Measurements from ENCODE around the gene PFKFB4.
"Not testable (repeated sequence)": the region's sequence is repeated elsewhere in the genome, so short reads cannot be mapped to it uniquely, and the experiment has no call there.

Gene PFKFB4

GRCh38 chr3:48553361-48553760 is 3.2 kb downstream of the PFKFB4 start:
- no peak for TF ChIP-seq CTCF (IDR thresholded peaks at IDR 0.05; ENCODE audit: control insufficient read depth, extremely low read depth, insufficient read depth)
- H3K4me3 ChIP-seq (ENCODE audit: low read depth, low read length) = no peak overlapping the region
- no peak for DNase-seq (ENCODE audit: low read depth)

GRCh38 chr3:48552111-48552951 is 4.3 kb downstream of the PFKFB4 start:
- no peak overlapping the region for H3K4me3 ChIP-seq (ENCODE audit: low read depth, low read length)
- no peak for DNase-seq (ENCODE audit: low read depth)
- TF ChIP-seq CTCF (IDR thresholded peaks at IDR 0.05; ENCODE audit: control insufficient read depth, extremely low read depth, insufficient read depth) = no peak

DNA sequence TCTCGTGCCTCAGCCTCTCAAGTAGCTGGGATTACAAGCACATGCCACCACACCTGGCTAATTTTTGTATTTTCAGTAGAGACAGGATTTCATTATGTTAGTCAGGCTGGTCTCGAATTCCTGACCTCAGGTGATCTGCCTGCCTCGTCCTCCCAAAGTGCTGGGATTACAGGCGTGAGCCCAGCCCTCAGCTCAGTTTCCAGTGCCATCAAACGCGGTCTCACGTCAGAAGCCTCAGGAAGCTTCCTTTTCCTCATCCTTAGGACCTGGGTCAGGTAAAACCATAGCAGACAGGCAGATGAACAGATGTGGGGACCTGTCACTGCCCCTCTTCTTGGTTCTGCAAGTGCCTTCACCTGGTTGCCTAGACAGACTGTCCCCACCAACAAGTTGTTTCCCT is 5.0 kb downstream of the PFKFB4 start:
- not testable (repeated sequence) for DNase-seq (ENCODE audit: low read depth); H3K4me3 ChIP-seq (ENCODE audit: low read depth, low read length)

- no peak overlapping the region for H3K4me3 ChIP-seq (ENCODE audit: low read depth, low read length)
- DNase-seq (ENCODE audit: low read depth) = no peak
- peak; percentile 95 for TF ChIP-seq CTCF (IDR thresholded peaks at IDR 0.05; ENCODE audit: control insufficient read depth, extremely low read depth, insufficient read depth)
Observed at GRCh38 chr3:48548729-48549705, 7.6 kb downstream of the PFKFB4 start.

DNA sequence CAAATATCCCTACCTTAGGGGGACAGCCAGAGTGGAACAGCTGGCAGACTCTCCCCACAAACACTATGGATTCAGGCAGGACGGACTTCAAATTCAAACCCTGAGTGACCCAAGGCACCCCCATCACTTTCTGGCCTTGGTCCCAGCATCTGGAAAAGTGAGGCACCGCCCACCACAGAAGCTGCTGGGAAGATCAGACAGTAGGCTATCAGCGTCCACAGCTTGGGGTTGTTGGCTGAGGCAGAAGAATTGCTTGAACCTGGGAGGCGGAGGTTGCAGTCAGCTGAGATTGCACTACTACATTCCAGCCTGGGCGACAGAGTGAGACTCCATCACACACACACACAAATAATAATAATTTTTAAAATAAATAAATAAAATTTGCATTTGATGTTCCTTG is 8.5 kb downstream of the PFKFB4 start:
- H3K4me3 ChIP-seq (ENCODE audit: low read depth, low read length) = no peak overlapping the region
- TF ChIP-seq CTCF (IDR thresholded peaks at IDR 0.05; ENCODE audit: control insufficient read depth, extremely low read depth, insufficient read depth) = no peak
- no peak for DNase-seq (ENCODE audit: low read depth)

DNA sequence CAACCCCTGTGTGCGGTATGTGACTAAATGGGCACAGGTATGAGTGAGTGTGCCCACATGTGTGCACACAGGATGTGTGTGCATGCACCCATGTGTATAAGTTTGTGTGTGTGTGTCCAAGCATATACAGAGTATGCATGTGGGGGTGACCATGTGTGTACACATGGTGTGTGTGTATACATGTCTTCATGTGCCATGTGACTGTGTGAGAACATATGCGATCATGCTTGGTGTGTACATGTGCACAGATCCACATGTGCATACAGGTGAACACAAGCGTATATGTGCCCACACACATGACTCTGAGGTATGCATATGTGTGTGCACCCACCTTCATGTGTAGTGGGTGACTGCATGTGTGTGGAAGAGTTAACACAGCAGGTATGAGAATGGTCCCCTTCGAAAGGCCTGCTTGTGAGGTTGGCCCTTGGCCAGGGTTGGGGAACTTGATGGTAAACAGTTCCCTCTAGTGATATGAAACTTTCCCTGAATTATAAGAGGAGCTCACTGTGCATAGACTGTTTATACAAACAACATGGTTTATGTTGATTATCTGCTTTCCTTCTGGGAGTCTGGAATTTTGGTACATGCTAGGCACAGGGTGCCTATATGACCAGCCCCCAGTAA is 10.3 kb downstream of the PFKFB4 start:
- TF ChIP-seq CTCF (IDR thresholded peaks at IDR 0.05; ENCODE audit: control insufficient read depth, extremely low read depth, insufficient read depth) = no peak
- no peak for DNase-seq (ENCODE audit: low read depth)
- H3K4me3 ChIP-seq (ENCODE audit: low read depth, low read length) = no peak overlapping the region

DNA sequence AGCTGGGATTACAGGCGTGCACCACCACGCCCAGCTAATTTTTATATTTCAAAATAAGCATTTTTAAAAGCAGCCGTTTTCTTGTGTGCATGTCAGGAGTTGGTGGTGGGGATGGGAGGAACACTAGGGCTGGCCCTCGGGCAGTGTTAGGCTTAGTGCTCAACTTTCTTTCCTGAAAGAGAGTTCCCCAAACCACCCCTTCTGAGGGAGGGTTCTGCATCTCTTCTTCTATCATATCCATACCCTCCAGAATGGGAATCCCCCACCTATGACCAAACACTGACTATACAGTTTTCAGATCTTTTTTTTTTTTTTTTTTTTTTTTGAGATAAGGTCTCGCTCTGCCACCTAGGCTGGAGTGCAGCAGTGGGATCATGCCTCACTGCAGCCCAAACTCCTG is 12.5 kb downstream of the PFKFB4 start:
- no peak overlapping the region for H3K4me3 ChIP-seq (ENCODE audit: low read depth, low read length)
- no peak for DNase-seq (ENCODE audit: low read depth)
- no peak for TF ChIP-seq CTCF (IDR thresholded peaks at IDR 0.05; ENCODE audit: control insufficient read depth, extremely low read depth, insufficient read depth)
